Gastroesophageal sphincter (tissue), 4 donors: ENCODE data around the gene DICER1. TPM values are rescaled to one million over a fixed set of nuclear protein-coding genes. Genes with fewer than 3 reads are reported as not detected.

ENCODE experiments used
- ATAC-seq: fragments of 150-250 bp; one replicate; pipeline ENCODE4 v1.9.1; 2016; ENCODE audit warnings: mild to moderate bottlenecking, moderate library complexity
- H3K27ac ChIP-seq, 4 donors: fragments of 200-600 bp; sonication (generic) in 3 of 4; 1 replicate in 3 of 4; 2 replicates in 1 of 4; pipeline ENCODE4 v1.5.1; 2016 to 2019
- H3K27me3 ChIP-seq: fragments of 200-600 bp; sonication (generic); one replicate; pipeline ENCODE4 v1.5.1; 2019
- H3K36me3 ChIP-seq, 2 donors: fragments of 200-600 bp; sonication (generic); one replicate each; pipeline ENCODE4 v1.5.1; 2019; ENCODE audit warnings: control low read depth in 1 of 2
- H3K4me1 ChIP-seq, 3 donors: fragments of 200-600 bp; sonication (generic); 1 replicate in 2 of 3; 2 replicates in 1 of 3; pipeline ENCODE4 v1.5.1; 2016 to 2019; ENCODE audit warnings: control low read depth in 2 of 3
- H3K4me3 ChIP-seq, 2 donors: fragments of 200-600 bp; sonication (generic); one replicate each; pipeline ENCODE4 v1.5.1; 2019; ENCODE audit warnings: mild to moderate bottlenecking in 1 of 2, moderate library complexity in 1 of 2
- H3K9me3 ChIP-seq, 3 donors: fragments of 200-600 bp; sonication (generic); one replicate each; pipeline ENCODE4 v1.5.1; 2017 to 2019; ENCODE audit warnings: control low read depth in 2 of 3
- CTCF ChIP-seq, 4 experiments: fragments of 200-600 bp in 2 of 4; fragments of 450-650 bp in 2 of 4; sonication (generic) in 1 of 4; IDR thresholded peaks; one replicate each; pipeline ENCODE4 v1.5.1; 2017 to 2019; ENCODE audit warnings: antibody characterized with exemption in 4 of 4, mild to moderate bottlenecking in 2 of 4, moderate library complexity in 2 of 4
- EP300 ChIP-seq: sonication (generic); formaldehyde crosslinking; IDR thresholded peaks from one replicate; pipeline ENCODE4 v1.6.1; 2017; ENCODE audit warnings: antibody characterized with exemption, mild to moderate bottlenecking
- POLR2A ChIP-seq, 2 donors: fragments of 450-650 bp; IDR thresholded peaks; one replicate each; pipeline ENCODE4 v1.6.1; 2017; ENCODE audit warnings: antibody characterized with exemption in 2 of 2, mild to moderate bottlenecking in 2 of 2, moderate library complexity in 1 of 2
- POLR2AphosphoS5 ChIP-seq: sonication (generic); formaldehyde crosslinking; IDR thresholded peaks from one replicate; pipeline ENCODE4 v1.6.1; 2017; ENCODE audit warnings: antibody characterized with exemption
- WGBS, 2 donors: methylation state at CpG; one replicate each; pipeline ENCODE4 v1.1.5; 2018; ENCODE audit warnings: low coverage in 1 of 2; 5-methylcytosine and 5-hydroxymethylcytosine counted together
- total RNA-seq, 4 donors: library from RNA; depleted of rRNA; stranded (reverse); fragments of >200 nt; gene quantifications; one replicate each; pipeline ENCODE4 v1.1.0, GENCODE V29; 2016

DICER1 gene
- total RNA-seq, 4 donors from 2014 or later, result 57.5 to 74.9 (median 68.6) TPM

GRCh38 chr14:95147597-95147996 is 9.7 kb downstream of the DICER1 start:
- TF ChIP-seq CTCF (IDR thresholded peaks at IDR 0.05) (no peak), EP300 (no peak), POLR2A (IDR thresholded peaks at IDR 0.05) (no peak), POLR2AphosphoS5 (no peak)
- no peak for ATAC-seq
- Histone ChIP-seq H3K9me3 (peaks cover 0 to 9% (median 0%) of the 10 kb centered on the region in 3 donors), H3K27me3 (no peaks in the 10 kb centered on the region), H3K4me3 (no peak overlapping the region), H3K4me1 (peaks cover 15 to 79% (median 25%) of the 10 kb centered on the region in 3 donors), H3K27ac (peak overlapping the region in 1 of 4 donors; percentile 55), H3K36me3 (no peaks in the 10 kb centered on the region)
- 90 to 95% methylated on average over 5 to 7 of the region's 7 CpGs for WGBS, 2 donors

- Histone ChIP-seq H3K9me3 (peaks cover 0 to 9% (median 0%) of the 10 kb centered on the region in 3 donors), H3K4me3 (no peak overlapping the region), H3K4me1 (peaks cover 19 to 79% (median 21%) of the 10 kb centered on the region in 3 donors), H3K27ac (no peak overlapping the region), H3K36me3 (no peaks in the 10 kb centered on the region), H3K27me3 (no peaks in the 10 kb centered on the region)
- 81 to 88% methylated on average over 4 to 5 of the region's 10 CpGs for WGBS, 2 donors
- no peak for TF ChIP-seq POLR2A (IDR thresholded peaks at IDR 0.05)
- TF ChIP-seq EP300, result no peak
- no peak for TF ChIP-seq CTCF (IDR thresholded peaks at IDR 0.05)
- no peak for TF ChIP-seq POLR2AphosphoS5
- no peak for ATAC-seq
Observed at GRCh38 chr14:95146079-95146771, 11.1 kb downstream of the DICER1 start.

GRCh38 chr14:95144849-95145248 is 12.5 kb downstream of the DICER1 start:
- H3K9me3 ChIP-seq, result peaks cover 0 to 9% (median 0%) of the 10 kb centered on the region in 3 donors
- peaks cover 26 to 79% (median 27%) of the 10 kb centered on the region in 3 donors for H3K4me1 ChIP-seq
- H3K36me3 ChIP-seq, result no peaks in the 10 kb centered on the region
- TF ChIP-seq POLR2AphosphoS5 (no peak), POLR2A (IDR thresholded peaks at IDR 0.05) (no peak), EP300 (no peak), CTCF (IDR thresholded peaks at IDR 0.05) (no peak)
- no peaks in the 10 kb centered on the region for H3K27me3 ChIP-seq
- WGBS, 2 donors, result 88 to 93% methylated on average over 2 of the region's 2 CpGs
- ATAC-seq, result no peak
- no peak overlapping the region for H3K27ac ChIP-seq
- no peak overlapping the region for H3K4me3 ChIP-seq

- peaks cover 0 to 9% (median 0%) of the 10 kb centered on the region in 3 donors for H3K9me3 ChIP-seq
- no peak for ATAC-seq
- H3K27ac ChIP-seq, result peak overlapping the region in 2 of 4 donors; percentile 49 to 52
- no peaks in the 10 kb centered on the region for H3K27me3 ChIP-seq
- no peaks in the 10 kb centered on the region for H3K36me3 ChIP-seq
- 69 to 79% methylated on average over 4 of the region's 4 CpGs for WGBS, 2 donors
- TF ChIP-seq POLR2A (IDR thresholded peaks at IDR 0.05) (no peak), POLR2AphosphoS5 (no peak), EP300 (no peak), CTCF (IDR thresholded peaks at IDR 0.05) (no peak)
- H3K4me3 ChIP-seq, result peak overlapping the region in 1 of 2 donors; percentile 5
- peaks cover 23 to 81% (median 31%) of the 10 kb centered on the region in 3 donors for H3K4me1 ChIP-seq
Observed at GRCh38 chr14:95143808-95144620, 13.3 kb downstream of the DICER1 start.
